HG03521 (cell line): ENCODE measurements around the gene ATP13A4.
"Not testable (repeated sequence)": the region's sequence is repeated elsewhere in the genome, so short reads cannot be mapped to it uniquely, and the experiment has no call there.

ENCODE experiments used
- ATAC-seq: cut with Tn5 transposase; IDR thresholded peaks from one replicate; pipeline ENCODE4 v1.9.1; 2021; ENCODE audit warnings: mild to moderate bottlenecking, moderate library complexity; ENCODE audit not compliant: unreplicated experiment

Gene ATP13A4

DNA sequence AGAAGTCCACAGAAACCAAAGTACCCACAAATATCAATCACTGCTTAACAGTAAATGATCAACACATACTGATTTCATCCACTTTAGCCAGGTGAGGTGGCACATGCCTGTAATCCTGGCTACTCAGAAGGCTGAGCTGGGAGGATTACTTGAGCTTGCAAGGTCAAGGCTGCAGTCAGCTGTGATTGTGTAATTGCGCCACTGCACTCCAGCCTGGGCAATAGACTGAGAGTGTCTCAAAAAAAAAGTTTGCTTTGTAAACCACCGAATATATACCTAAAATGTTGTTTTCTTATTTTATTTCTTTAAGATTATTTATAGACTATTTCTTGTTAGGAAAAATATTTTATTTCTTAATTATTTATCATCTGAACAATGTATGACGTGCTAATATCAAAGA is 8.7 kb upstream of the ATP13A4 start:
- no peak for ATAC-seq

DNA sequence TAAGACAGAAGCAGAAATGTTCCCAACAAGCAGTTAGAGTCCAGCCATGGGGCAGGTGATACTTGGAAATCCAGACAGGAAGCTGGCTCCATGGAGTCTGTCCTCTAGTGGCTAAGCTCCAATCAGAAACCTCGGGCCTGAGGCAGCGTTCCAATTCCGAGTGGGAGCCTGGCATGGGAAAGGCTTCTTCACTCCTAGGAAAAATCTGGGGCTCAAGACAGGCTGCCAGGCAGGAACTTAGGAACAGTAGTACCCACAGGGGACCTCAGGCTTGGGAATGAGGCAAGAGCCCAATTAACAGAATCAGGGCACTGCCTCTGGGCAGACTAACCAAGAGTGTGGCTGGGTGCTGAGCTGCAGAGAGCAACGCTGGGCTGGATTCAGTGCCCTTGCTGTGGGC is 6.2 kb upstream of the ATP13A4 start:
- no peak for ATAC-seq

- no peak for ATAC-seq
Measured at GRCh38 chr3:193560091-193560490, 5.4 kb upstream of the ATP13A4 start.

DNA sequence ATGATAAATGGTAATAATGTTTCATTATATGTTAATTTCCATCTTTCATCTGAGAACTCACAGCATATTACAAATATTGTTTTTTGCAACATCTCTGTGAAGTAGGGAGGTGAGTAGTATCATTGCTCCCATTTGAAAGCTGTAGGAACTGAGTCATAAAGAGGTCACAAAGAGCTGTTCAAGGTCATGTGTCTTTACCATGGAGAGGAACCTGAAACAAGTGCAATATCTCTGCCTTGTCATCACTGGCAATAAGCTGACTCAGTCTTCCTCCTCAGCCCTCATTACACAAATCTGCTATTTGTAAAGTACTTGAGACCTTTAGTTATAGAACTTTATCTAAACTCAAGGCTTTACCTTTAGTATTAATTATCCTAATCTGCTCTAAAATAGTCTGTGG is 4.4 kb upstream of the ATP13A4 start:
- no peak for ATAC-seq

GRCh38 chr3:193556841-193557240 is 2.1 kb upstream of the ATP13A4 start:
- no peak for ATAC-seq

DNA sequence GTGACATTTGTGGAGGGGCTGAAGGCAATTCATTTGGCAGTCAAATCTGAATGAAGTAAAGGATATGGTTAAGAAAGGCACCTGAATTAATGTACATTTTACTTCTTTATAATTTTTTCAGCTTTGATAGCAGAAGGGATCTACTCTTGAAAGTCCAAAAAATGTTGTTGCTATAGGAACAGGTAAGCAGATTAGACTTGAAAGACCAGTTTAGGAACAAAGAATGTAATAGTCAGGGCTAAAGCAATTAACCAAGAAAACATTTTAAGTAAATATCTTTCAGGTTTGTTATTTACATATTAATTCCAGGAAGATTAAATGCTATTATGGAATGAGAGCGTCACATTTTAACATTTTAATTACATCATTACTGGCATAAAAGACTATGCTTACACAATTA is 1.1 kb downstream of the ATP13A4 start:
- ATAC-seq = no peak

GRCh38 chr3:193552923-193553322 is 1.8 kb downstream of the ATP13A4 start:
- ATAC-seq = no peak

DNA sequence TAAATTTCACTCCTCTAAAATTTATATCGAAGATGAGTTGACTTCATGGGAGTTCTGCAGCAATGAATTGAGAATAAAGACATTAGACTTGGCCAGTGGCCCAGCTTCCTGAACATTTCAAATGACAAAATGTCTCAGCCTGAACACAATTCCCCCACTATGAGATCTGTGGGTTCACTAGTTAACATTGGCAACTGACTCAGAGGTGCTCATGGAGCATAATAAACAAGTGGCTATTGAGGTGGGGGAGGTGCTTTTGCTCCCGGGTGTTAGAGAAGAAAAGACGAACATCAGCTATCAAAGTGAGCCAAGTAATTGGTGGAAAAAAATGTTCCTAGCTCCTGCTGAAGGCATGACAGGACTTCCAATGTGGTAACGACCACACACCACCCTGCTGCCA is 6.3 kb downstream of the ATP13A4 start:
- ATAC-seq = no peak

GRCh38 chr3:193546129-193546528 is 8.6 kb downstream of the ATP13A4 start:
- no peak for ATAC-seq

DNA sequence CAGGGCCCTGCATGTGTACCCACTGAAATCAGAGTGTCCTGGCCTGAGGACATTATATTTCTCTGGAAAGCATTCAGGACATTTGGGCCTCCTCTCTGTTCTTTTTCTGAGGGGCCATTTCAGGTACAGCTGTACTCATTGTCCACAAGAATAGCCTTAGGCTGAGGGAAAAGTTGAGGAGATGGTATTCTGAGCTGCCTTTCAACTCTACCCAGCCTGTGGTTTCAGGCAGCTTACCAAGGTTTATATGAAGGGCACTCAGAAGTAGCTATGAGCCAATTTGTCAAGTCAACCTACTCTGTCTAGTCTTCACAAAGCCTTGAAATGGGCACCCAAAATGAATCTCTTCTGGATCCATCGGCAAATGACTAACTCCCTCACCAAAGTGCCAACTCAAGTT is 9.4 kb downstream of the ATP13A4 start:
- ATAC-seq = no peak

- no peak for ATAC-seq
Measured at GRCh38 chr3:193544289-193544688, 10.4 kb downstream of the ATP13A4 start.

- no peak for ATAC-seq
Measured at GRCh38 chr3:193530231-193531165, 24.2 kb downstream of the ATP13A4 start.

GRCh38 chr3:193526085-193526484 is 28.6 kb downstream of the ATP13A4 start:
- not testable (repeated sequence) for ATAC-seq

- ATAC-seq = no peak
Measured at GRCh38 chr3:193522473-193522872, 32.2 kb downstream of the ATP13A4 start.

GRCh38 chr3:193520738-193521137 is 34.0 kb downstream of the ATP13A4 start:
- ATAC-seq = no peak

DNA sequence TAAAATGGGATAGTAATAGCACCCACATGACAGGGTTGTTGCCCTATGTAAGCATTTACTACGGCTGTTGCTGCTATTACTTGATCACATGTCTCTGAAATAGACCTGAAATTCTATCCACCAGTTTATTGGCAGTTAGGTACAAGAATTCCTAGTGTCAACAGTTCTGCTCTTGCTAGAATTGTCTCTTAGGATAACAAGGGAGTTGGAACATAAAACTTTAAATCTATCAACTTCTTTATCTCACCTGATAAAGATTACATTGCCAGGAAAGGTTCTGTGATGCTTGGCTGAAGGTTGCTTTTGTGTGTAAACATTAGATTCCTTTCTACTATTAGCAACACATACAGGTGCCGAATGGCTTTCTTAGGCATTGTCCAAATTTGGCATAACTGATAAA is 38.7 kb downstream of the ATP13A4 start:
- no peak for ATAC-seq

GRCh38 chr3:193510154-193510553 is 44.5 kb downstream of the ATP13A4 start:
- ATAC-seq = no peak

- no peak for ATAC-seq
Measured at GRCh38 chr3:193509103-193509965, 45.4 kb downstream of the ATP13A4 start.

DNA sequence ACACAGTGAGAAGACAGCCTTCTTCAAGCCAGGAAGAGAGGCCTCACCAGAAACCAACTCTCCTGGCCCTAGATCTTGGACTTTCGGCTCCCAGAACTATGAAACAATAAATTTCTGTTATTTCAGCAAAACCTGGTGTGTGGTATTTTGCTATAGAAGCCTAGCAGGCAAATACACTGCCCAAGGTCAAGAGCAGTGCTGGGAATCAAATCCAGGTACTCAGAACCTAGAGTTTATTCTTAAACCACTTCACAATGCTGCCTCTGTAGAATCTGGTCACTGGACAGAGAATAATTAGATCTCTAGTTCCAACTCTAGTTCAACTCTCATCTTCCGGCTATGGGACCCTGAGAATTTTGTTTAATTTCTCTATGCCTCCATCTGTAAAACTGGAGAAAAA is 46.6 kb downstream of the ATP13A4 start:
- no peak for ATAC-seq

DNA sequence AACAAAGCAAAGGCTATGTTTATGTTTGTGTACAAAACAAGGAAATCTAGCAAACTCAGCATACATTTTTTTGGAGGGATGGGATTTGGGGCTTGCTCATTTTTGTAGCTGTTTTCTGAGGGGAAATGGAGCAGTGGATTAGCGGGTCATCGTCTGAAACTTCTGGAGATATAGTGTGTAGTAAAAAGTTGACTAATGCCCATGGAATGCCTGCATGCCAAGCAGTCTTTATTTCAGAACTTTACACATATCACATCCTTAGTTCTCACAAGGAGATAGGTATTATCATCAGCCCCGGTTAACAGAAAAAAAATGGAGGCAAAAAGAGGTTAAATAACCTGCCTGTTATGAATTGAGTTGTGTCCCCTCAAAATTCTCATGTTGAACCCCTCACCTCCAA is 47.1 kb downstream of the ATP13A4 start:
- ATAC-seq = no peak

GRCh38 chr3:193506921-193507320 is 47.8 kb downstream of the ATP13A4 start:
- ATAC-seq = no peak

DNA sequence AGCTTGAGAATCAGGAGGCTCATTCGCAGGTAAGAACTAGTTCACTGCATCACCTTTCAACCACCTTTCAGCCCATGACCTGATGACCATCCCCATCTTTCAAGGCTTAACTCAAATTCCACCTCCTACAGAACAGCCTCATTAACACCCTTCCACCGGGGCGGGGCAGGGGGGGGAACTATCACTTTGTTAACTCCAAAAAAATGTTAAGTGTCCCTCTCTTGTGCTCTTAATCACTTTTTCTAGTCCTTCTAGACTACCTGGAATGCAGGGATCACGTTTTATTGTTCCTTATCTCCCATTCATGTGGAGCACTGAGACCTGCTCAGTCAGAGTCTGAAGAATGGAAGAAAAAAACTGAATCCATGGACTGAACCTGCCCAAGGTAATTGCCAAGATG is 51.8 kb downstream of the ATP13A4 start:
- ATAC-seq = no peak
